GM18870 (cell line): ENCODE data around the gene SEMA3C.

Experiments
- ATAC-seq: cut with Tn5 transposase; IDR thresholded peaks from one replicate; pipeline ENCODE4 v1.9.1; 2021; ENCODE audit warnings: moderate library complexity; ENCODE audit not compliant: unreplicated experiment

Gene SEMA3C

DNA sequence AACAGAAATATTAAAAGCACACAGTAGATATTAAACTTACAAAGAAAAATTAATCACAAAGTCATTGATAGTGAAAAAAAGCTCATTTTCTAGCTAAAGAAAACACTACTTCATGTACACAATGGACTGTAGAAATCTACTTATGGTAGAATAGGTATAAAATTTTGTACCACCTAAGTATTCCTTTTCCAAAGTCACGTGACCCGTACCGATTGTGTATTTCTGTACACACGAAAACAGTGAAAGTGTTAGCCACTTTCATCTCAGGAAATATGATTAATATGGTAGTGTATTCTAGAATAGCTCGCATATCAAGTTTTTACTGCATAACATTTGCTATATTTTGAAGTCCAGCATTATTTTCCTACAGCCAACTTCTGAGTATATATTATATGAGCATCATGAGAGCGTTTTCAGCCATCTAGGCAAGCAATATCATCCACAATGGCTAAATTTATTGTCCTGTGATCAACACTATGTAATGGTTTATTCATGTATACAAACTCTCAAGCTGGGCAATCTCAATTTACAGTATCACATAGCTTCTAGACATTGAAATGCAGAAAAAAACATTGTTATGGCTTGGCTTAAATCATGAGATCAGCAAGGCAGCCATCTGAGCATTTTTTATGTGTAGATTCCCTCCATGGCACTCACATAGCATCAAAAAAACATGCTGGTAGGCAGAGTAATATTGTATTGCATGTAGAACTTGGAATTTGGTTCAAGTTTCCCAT lies 165.7 kb downstream of the SEMA3C start:
- ATAC-seq, result no peak

DNA sequence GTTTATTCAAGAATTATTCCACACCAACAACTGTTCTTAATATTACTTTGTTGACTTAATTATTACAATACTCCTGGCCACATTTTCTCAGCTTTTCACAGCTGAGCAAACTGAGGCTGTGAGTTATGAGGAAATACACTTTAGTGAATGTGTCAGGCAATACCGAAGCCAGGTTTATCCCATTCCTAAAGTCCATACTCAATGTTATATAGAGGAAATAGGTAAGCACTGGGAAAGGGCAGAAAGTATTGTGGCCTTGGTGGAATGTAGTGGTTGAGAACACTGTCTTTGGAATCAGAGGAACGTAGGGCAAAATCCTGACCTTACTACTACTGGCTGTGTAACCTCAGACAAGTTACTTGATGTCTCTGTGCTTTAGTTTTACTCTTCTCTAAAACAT lies 169.6 kb downstream of the SEMA3C start:
- ATAC-seq, result no peak

DNA sequence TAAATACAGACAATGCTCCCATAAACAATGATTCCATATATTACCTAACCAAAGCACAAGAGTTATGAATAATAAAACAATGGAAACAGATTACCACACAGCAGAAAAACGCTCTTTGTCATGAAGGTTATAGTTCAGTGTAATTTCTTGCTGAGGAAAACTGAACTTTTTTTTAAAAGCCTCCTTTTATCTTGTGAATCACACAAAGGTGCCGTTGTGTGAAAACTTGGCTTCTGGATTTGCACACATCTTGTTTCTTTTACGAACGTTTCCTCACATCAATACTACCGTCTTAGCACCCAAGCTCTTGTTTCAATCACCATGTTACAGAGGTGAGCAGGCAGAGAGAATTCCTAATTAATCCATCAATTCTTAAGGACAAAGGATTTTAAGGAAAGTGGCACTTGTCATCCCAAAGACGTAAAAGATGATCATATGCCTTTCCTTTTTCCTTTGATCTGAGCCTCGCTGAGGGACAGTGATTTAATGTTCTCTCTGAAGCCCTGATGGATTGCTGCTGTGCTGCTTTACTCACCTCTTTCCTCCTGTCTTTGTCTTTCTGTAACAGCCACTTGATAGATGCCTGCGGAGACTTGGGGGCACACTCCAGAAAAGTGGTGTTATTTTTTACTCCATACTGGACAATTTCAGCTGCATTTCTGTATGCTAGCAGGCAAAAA lies 170.3 kb downstream of the SEMA3C start:
- no peak for ATAC-seq

DNA sequence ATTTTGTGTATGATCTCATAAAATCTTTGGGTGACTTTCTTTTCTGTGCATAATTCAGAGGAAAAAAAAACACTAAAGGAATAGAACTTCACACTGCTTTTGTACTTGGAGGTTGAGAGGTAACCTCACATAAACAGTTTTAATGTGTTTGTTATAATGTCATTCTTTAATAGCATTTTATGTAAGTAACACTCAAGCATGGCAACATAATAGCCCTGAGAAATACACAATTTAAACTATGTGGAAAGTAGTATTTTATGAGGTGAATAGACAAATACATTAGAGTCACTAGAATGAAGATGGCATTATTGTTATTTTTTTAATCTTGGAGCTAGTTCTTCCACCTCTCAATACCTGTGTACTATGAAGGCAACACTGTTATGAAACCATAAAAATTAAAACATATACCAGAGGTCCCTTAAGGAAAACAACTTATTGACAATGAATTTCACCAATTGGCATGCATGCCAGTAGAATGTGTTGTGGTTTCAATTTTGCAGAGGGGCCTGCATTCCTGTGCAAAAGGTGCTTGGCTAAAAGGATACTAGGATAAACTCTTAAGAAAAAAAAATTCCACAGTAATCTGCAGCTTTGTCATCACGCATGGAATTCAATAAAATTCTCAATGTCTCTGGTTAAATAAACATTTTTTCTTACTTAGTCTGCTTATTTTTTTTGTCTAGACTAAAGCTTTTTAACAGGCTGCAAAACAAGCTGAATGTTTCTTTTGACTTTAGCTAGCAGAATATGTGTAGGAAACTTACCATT lies 177.9 kb downstream of the SEMA3C start:
- no peak for ATAC-seq

DNA sequence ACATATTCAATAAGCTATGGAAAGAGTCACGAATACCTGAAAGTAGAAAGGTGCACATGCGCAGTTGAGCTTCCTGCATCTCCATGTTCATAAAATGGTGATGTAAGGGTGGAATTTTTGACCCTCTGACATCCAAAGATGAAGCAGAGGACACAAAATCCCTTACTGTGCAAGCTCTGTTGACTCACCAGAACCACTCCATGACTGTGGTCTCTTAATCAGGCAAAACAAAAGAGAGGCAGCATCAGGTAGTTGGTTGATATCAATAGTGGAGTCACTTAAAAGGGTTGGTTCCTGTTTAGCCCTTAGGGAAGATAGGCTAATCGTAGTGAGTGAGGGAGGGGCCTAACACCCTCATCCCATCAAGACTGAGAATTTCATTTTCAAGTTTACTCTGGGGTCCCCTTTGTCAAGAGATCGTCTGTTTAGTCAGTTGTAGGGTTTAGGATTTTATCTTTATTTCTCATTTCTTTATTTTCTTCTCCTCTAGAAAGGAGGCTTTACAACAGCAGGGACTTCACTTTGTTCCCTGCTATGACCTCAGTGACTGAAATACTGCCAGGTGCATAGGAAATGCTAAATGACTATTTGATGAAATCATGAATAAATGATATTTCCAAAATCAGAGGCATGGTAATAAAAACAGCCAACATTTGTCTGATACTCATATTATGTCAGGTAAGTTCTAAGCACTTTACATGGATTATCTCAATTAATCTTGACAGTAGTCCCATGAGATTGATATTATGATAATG lies 182.3 kb downstream of the SEMA3C start:
- ATAC-seq, result no peak

DNA sequence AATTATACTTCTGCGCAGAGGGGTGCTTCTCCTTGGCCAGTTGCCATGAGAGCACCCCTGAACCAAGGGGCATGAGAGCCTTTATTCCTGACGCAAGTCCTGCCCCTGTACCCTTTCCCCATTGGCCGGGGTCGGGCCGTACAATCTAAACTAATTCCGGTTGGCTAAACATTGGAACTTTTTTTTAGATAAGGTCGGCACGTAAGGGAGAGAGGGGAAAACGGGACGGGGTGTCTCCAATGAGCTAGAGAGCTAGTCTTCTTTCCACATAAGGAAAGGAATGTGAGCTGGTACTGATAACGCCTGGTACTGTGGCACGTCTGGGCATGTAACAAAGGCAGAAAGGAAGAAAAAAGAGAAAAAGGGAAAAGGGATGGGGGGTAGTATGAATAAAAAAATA lies 183.5 kb downstream of the SEMA3C start:
- no peak for ATAC-seq

DNA sequence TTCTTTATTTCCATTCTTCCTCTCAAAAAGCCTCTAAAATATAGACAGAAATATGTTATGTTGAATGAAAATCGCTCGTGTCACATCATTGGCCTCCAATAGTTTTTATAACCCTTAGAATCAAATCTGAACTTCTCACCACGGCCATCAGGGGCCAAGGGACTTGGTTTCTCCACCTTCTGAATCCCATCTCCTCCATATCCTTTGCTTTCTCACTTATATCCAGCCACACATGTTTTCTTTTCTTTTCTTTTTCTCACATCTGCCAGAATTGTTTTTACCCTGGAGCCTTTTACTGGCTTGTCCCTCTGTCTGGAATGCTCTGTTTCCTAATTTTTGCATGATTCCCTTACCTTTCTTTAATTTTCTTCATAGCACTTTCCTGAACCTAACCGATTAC lies 184.8 kb downstream of the SEMA3C start:
- ATAC-seq, result no peak

DNA sequence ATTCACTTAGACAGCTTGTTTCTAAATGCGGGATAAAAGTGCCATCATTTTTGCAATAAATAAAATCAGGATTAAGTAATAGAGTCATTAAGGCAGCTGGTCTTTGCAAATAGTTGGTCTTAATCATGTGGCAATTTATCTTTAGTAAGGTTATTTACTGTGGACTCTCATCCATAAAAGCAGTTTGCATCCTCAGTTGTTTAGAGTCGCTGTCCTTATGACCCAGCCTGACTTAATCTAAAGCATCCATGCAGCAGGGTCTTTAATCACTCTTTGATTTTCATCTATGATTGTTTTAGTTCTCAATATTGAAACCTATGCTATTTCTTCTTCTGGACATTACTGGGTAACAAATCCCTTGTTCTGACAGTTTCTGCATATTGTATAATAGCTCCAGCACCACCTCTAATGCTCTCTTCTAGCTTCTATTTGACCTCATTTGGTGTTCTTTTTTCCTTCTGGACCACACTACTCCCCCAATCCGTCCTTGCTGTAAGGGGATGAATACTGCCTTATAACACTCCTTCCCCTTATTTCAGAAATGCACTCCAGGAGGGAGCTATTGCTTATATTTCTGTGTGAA lies 185.4 kb downstream of the SEMA3C start:
- no peak for ATAC-seq

DNA sequence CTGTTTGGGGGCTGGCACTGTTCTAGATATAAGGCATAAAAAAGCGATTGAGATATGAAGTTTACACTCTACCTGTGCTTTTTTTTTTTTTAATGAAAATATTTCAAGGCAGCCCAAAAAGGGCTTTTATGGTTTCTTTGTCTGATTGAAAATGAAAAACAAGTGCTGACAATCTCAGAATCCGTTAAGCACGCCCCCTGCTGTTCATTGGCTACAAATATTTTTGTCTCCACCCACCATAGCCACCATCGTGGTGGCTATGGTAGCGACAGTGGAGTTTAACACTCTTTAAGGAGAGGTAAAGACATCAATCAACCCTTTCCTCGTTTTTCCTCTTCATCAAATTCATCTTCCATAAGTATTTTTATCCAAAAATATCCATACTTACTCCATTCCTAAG lies 186.2 kb downstream of the SEMA3C start:
- no peak for ATAC-seq

DNA sequence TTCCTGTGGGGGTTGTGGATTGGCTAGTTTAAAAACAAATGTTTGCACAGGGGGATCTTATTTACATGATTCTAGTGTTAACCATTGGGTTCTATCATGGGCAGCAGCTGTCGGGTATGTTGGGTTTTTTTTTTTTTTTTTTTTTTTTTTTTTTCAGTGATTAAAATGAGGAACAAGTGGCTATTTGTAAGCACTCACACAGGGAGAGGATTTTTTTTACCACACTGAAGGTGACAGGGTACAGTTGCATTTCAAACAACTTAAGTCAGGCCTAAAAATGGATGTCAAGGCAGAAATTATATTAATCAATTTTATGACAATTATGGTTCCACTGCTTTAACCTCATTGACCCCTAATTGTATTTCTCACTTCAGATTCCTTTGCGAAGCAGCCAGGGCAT lies 187.6 kb downstream of the SEMA3C start:
- no peak for ATAC-seq

DNA sequence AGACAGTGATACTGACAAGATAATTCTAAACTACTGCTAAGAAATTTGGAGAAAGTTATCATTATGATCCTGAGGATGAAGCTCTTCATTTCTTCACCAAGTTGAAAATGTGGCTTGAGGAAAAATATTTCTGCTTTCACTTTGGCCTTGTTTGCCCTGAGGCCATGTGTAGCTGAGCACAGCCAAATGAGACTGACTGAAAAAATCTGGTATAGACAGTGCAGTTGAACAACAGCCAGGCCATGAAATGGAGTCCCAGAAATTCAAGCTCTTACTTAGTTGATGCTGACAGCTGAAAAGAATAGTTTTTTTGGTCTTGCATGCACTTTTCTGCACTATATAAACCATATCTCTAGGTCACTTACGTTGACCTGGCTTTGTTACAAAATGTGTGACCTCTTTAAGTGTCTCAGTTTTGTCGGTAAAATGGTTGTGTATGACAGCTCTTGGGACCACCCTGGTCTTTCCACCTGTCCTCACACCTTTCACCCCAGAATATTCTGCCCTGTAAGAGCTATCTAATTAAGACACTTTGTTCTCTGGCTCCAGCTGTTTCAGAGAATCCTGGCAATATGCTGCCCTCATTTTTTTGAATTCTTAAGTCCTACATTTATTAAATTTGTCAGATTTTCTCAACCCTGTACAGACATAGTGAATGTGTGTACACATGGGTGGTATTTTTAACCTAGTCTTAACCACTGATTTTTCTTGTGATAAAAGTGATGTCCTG lies 189.1 kb downstream of the SEMA3C start:
- no peak for ATAC-seq

DNA sequence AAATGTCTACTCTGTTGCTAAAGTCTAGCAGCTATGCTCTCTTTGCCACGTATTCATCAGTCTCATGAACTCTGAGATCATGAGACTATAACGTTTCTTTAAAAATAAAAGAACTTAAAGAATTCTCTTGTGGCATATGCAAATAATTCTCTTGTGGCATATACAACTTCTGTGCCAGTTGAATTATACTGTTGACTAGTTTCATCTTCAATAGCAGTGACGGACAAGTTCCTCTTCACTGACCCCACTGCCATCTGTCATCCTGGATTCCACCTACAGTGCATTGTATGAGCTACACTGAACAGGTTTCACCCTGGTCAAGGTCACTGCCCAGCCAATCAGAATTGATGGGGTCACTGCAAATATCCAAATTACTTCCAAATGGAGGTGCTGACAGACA lies 192.2 kb downstream of the SEMA3C start:
- ATAC-seq, result no peak

DNA sequence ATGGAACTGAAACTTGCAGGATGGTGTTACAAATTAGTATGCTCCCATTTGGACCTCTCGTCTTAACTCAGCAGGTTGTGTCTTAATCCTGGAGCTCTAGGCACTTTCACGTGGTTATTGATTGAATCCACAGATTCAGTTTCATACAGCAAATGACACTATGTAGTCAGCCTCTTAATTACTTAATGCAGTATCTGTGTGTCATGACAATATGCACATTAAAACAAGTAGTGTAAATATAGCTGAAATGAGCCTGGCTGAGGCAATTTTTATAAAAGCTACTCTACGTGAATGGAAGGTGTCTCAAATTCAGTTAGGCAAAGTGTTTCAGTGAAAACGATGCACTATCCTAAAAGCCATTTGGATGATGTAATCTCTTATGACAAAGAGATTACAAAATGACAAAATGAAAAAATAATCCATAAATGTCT lies 193.7 kb downstream of the SEMA3C start:
- ATAC-seq, result no peak

DNA sequence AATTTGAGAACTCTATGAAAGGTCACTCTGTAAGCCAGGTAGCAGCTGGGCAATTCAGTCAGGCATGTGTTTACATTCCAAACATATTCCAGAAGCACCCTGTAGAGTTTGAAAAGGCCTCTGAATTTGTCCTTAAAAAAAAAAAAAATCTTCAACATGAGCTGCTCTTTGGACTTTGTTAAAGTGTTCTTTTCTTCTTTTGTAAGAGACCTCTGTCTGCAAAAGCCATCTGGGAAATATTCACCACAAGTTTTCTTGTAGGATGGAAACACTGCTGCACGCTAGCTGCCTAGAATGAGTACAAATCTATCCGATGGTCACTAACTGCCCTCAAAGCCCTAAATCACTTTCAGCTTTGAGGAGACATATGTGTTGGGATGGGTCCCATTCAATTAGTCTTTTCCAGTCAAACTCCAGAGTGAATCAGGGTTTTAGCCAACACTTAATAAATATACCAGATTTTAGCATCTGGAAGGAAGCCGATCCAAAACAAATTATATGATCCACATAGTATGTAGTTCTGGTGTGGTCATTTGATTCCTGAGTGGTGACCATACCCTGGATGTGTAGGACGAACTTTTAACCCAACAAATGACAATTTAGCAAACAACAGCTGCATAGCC lies 194.5 kb downstream of the SEMA3C start:
- ATAC-seq, result no peak

DNA sequence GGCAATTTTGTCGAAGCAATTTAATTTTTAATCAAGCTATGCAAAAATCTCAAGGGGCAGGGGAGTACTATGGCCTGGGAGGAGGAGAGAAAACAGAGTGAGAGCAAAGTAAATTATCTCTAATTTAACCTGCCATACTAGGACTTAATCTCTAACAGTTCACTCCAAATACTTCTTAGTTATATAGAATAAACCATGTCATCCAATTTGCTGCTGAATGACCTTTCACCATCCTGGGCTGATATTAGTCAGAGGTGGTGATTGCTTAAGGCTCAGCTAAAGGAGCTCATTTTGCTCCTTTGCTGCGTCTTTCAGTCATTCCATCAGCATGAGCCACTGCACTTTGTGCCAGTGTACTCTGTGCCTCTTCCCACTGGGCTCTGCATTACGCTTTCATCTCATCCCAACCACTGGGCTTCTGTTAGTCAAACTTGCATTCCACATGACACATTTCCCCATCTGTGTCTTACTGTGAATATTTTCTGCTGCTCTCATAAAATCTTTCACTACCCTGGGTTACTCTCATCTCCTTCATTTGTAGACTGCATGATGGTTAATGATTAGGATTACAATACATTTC lies 196.1 kb downstream of the SEMA3C start:
- no peak for ATAC-seq

DNA sequence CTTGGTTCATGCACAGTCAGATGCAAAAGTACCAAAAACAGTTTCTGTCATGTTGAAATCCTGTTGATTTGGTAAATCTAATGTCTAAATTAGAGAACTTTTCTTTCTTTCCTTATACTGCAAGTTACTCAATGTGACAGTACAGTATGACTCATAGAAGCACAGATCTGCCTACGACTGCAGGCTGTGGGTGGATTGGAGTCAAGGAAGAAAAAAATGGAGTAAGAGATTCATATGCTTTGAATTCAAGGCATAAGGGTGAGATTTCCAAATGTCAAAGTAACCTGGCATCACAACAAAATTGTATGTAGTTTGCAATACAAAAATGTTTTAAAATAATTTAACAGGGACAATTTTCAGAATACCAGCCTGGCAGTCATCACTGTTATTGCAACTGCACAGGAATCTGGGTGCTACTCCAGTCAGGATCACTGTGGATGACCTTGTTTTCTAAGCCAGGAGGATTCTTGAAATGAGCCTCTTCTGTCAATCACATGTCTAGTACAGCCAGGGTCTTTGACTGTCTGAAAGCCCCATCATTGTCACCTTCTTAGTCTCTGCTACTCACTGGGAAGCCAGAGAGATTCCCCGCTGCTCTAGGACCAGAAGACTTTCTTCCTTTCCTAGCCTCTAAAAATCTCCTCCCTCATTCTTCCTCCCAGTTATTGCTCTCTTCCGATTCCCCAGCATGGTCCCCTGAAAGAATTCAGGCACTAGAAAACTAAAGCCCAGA lies 196.8 kb downstream of the SEMA3C start:
- no peak for ATAC-seq

DNA sequence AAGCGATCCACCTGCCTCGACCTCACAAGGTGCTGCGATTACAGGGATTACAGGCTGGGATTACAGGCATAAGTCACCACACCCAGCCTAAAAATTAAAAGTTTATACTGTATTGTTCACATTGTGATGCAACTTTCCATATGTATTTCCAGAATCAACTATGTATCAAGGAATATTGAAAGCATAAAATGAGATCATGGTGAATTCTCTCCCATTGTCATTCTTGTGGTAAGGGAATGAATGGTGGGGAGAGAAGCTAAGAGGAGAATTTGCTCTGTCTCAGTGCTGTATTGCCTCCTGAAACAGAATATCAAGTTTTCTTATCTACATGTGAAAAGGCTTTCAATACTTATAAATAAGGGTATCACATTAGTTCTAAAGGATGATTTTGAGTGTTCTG lies 198.7 kb downstream of the SEMA3C start:
- ATAC-seq, result no peak

DNA sequence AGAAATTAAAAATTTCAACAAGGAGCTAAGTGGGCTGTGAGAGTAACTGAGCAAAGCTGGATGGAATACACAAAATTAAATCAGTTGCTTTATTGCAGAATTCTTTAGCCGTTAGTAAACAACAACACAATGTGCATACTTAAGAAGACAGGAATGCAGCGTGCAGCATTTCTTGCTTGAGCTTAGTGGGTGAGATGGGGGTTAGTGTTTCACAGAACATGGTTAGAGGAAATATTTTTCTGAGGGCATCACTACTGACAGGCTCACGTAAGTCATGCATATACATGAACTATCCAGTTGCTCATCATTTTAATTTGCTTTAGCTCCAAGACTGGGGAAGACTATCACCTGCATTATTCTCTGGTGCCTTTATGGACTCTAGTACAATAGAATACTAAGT lies 199.6 kb downstream of the SEMA3C start:
- no peak for ATAC-seq

DNA sequence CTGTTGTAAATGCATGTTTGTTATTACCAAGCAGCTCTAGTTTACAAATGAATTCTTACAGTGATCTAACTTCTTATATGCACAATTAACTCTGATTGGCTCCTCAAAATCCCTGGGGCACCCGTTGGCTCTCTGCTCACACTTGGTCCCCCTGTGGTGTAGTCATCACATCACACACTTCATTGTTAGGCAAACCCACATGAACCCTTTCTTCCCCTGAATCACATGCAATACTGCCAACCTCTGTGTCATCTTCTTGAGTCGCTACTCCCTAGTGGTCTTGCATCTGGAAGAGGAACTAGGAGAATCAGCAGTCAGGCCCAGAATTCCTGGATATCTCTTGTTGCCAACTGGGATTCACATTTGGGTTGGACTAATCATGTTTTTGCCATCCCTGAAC lies 207.3 kb downstream of the SEMA3C start:
- ATAC-seq, result no peak
